IMR-90 (cell line): ENCODE data around the gene SSR2. TPM values are rescaled to one million over a fixed set of nuclear protein-coding genes. Genes with fewer than 3 reads are reported as not detected.

Experiments
- ATAC-seq: fragments of 200-7000 bp; cut with Tn5 transposase; 2 replicates; pipeline ENCODE4 v1.9.1; 2020; ENCODE audit warnings: low read depth, mild to moderate bottlenecking, moderate library complexity
- BruUV-seq: library from RNA; stranded (reverse); fragments of 400-500 nt; replicated peaks from 2 replicates; lab custom pipeline; 2021; lab: Mats Ljungman, UMichigan
- CTCF ChIA-PET: fragments of 300-600 bp; formaldehyde crosslinking; extraction: SDS; loops from one replicate; lab custom pipeline; 2021; ENCODE audit warnings: antibody characterized with exemption; lab: Yijun Ruan, JAX
- POLR2A ChIA-PET: fragments of 300-600 bp; sonication (Branson Sonifier 250); formaldehyde crosslinking; loops from one replicate; lab custom pipeline; 2022; ENCODE audit warnings: antibody characterized with exemption; ENCODE audit not compliant: unreplicated experiment; lab: Charles Lee
- DNase-seq: peaks from one replicate; pipeline ENCODE4 v3.0.0; 2013
- H2AFZ ChIP-seq: replicated peaks from 2 replicates; pipeline ENCODE3; 2013; ENCODE audit warnings: low read length, mild to moderate bottlenecking; ENCODE audit not compliant: poor library complexity
- H2AK5ac ChIP-seq: 2 replicates; pipeline ENCODE4 v1.6.1; 2013; ENCODE audit warnings: low read depth, low read length, inconsistent platforms
- H2AK9ac ChIP-seq: replicated peaks from 2 replicates; pipeline ENCODE3; 2013; ENCODE audit warnings: mild to moderate bottlenecking, low read depth, low read length, moderate library complexity; ENCODE audit not compliant: poor library complexity
- H2BK120ac ChIP-seq: 2 replicates; pipeline ENCODE4 v1.6.1; 2013; ENCODE audit warnings: low read depth, low read length, inconsistent platforms
- H2BK15ac ChIP-seq: 3 replicates; pipeline ENCODE4 v1.6.1; 2013; ENCODE audit warnings: low read depth, low read length, inconsistent platforms
- H2BK20ac ChIP-seq: 2 replicates; pipeline ENCODE4 v1.6.1; 2013; ENCODE audit warnings: low read depth, mild to moderate bottlenecking, inconsistent platforms, low read length, moderate library complexity
- H2BK5ac ChIP-seq: 2 replicates; pipeline ENCODE4 v1.6.1; 2013; ENCODE audit warnings: mild to moderate bottlenecking, low read depth, low read length, inconsistent platforms; ENCODE audit not compliant: poor library complexity, severe bottlenecking
- H3K14ac ChIP-seq: replicated peaks from 2 replicates; pipeline ENCODE4 v1.6.1; 2013; ENCODE audit warnings: low read depth, low read length, inconsistent platforms
- H3K18ac ChIP-seq: 2 replicates; pipeline ENCODE4 v1.6.1; 2013; ENCODE audit warnings: low read depth, low read length, control low read depth
- H3K23ac ChIP-seq: 2 replicates; pipeline ENCODE4 v1.6.1; 2013; ENCODE audit warnings: low read depth, low read length, inconsistent platforms
- H3K27ac ChIP-seq: 2 replicates; pipeline ENCODE4 v1.5.1; 2013; ENCODE audit warnings: mild to moderate bottlenecking, control low read depth, low read length; ENCODE audit not compliant: insufficient read depth
- H3K27me3 ChIP-seq: 2 replicates; pipeline ENCODE4 v1.6.1; 2013; ENCODE audit warnings: low read length; ENCODE audit not compliant: control insufficient read depth, insufficient read depth
- H3K36me3 ChIP-seq: 2 replicates; pipeline ENCODE4 v1.6.1; 2013; ENCODE audit warnings: low read length, mixed read lengths; ENCODE audit not compliant: control insufficient read depth, insufficient read depth
- H3K4ac ChIP-seq: 2 replicates; pipeline ENCODE4 v1.6.1; 2013; ENCODE audit warnings: low read depth, low read length, inconsistent platforms
- H3K4me1 ChIP-seq: 2 replicates; pipeline ENCODE4 v1.6.1; 2013; ENCODE audit warnings: low read length, mixed read lengths; ENCODE audit not compliant: control insufficient read depth, insufficient read depth
- H3K4me2 ChIP-seq: 2 replicates; pipeline ENCODE4 v1.6.1; 2013; ENCODE audit warnings: low read depth, mild to moderate bottlenecking, control low read depth, low read length, moderate library complexity
- H3K4me3 ChIP-seq: 2 replicates; pipeline ENCODE4 v1.5.1; 2013; ENCODE audit warnings: low read depth, mild to moderate bottlenecking, control low read depth, low read length, moderate library complexity; ENCODE audit not compliant: insufficient read depth
- H3K56ac ChIP-seq: 2 replicates; pipeline ENCODE4 v1.6.1; 2013; ENCODE audit warnings: low read length, inconsistent platforms; ENCODE audit not compliant: insufficient read depth; ENCODE audit errors: extremely low read depth
- H3K79me1 ChIP-seq, 2 experiments: 2 replicates each; pipeline ENCODE4 v1.6.1; 2013; ENCODE audit warnings: low read length in 2 of 2, inconsistent platforms in 1 of 2, low read depth in 1 of 2
- H3K9ac ChIP-seq: 2 replicates; pipeline ENCODE4 v1.6.1; 2013; ENCODE audit warnings: low read depth, low read length, control low read depth
- H3K9me1 ChIP-seq: 2 replicates; pipeline ENCODE4 v1.6.1; 2013; ENCODE audit warnings: low read length, inconsistent platforms; ENCODE audit not compliant: insufficient read depth
- H3K9me3 ChIP-seq: 2 replicates; pipeline ENCODE4 v1.6.1; 2013; ENCODE audit warnings: low read length; ENCODE audit not compliant: control insufficient read depth, insufficient read depth
- H4K20me1 ChIP-seq: 2 replicates; pipeline ENCODE4 v1.6.1; 2013; ENCODE audit warnings: low read length, inconsistent platforms; ENCODE audit not compliant: insufficient read depth
- H4K5ac ChIP-seq: 2 replicates; pipeline ENCODE4 v1.6.1; 2013; ENCODE audit warnings: mild to moderate bottlenecking, low read depth, low read length, control low read depth
- H4K8ac ChIP-seq, 2 experiments: 2 replicates each; pipeline ENCODE4 v1.6.1; 2013; ENCODE audit warnings: low read depth in 2 of 2, low read length in 2 of 2, control low read depth in 1 of 2, inconsistent platforms in 1 of 2
- H4K91ac ChIP-seq: 2 replicates; pipeline ENCODE4 v1.6.1; 2013; ENCODE audit warnings: low read depth, low read length, inconsistent platforms; ENCODE audit not compliant: insufficient read depth
- CEBPB ChIP-seq: IDR thresholded peaks from 2 replicates; pipeline ENCODE4 v1.6.1; 2012; ENCODE audit warnings: low read depth, low read length, improper control_type of control experiment
- FOS ChIP-seq: fragments of 150-350 bp; IDR thresholded peaks from 2 replicates; pipeline ENCODE4 v1.6.1; 2016; ENCODE audit warnings: low read depth, low read length
- MAZ ChIP-seq: IDR thresholded peaks from 2 replicates; pipeline ENCODE4 v1.6.1; 2012; ENCODE audit warnings: low read depth, mild to moderate bottlenecking, low read length, improper control_type of control experiment, moderate library complexity, borderline replicate concordance
- NFE2L2 ChIP-seq: fragments of 150-350 bp; IDR thresholded peaks from 2 replicates; pipeline ENCODE4 v1.6.1; 2016; ENCODE audit warnings: low read depth, mild to moderate bottlenecking, low read length
- POLR2A ChIP-seq: IDR thresholded peaks from 2 replicates; pipeline ENCODE4 v1.6.1; 2012; ENCODE audit warnings: mild to moderate bottlenecking, low read depth, low read length
- RCOR1 ChIP-seq: IDR thresholded peaks from 2 replicates; pipeline ENCODE4 v1.6.1; 2012; ENCODE audit warnings: mild to moderate bottlenecking, low read length, improper control_type of control experiment; ENCODE audit not compliant: insufficient replicate concordance
- WGBS, 2 experiments: methylation state at CpG; one replicate each; pipeline versions ENCODE4 v1.1.5 to v1.1.7; 2013; ENCODE audit warnings: missing lambda C conversion rate in 2 of 2; ENCODE audit not compliant: insufficient read length in 1 of 2; ENCODE audit errors: extremely low coverage in 2 of 2; 5-methylcytosine and 5-hydroxymethylcytosine counted together
- dilution Hi-C: fragments of 300-500 bp; cut with HindIII; formaldehyde crosslinking; loops from one replicate; pipeline ENCODE4 v1.14.3; 2018; ENCODE audit warnings: low sequenced_read_pairs; ENCODE audit not compliant: unreplicated experiment
- in situ Hi-C: fragments of 300-500 bp; cut with MboI; formaldehyde crosslinking; loops from 3 replicates; pipeline ENCODE4 v1.14.3; 2019; ENCODE audit warnings: low sequenced_read_pairs, inconsistent platforms, mixed read lengths
- intact Hi-C: fragments of 100-400 bp; cut with micrococcal nuclease; formaldehyde crosslinking; loops from 2 replicates; pipeline ENCODE4 v1.10.0; 2022
- polyA plus RNA-seq, 3 experiments: library from polyadenylated mRNA; depleted of rRNA; stranded (reverse); fragments of >200 nt; gene quantifications; 2 replicates each; pipeline ENCODE4 v1.2.3, GENCODE V29; 2012; ENCODE audit warnings: low replicate concordance in 1 of 3
- total RNA-seq: library from RNA; depleted of rRNA; stranded (reverse); fragments of >200 nt; gene quantifications from 2 replicates; pipeline ENCODE4 v1.2.3, GENCODE V29; 2012

Gene SSR2
- total and polyA plus RNA-seq, 2 of the 4 experiments (the other 2 are of a cell fraction) = 553 to 1,264 TPM

DNA sequence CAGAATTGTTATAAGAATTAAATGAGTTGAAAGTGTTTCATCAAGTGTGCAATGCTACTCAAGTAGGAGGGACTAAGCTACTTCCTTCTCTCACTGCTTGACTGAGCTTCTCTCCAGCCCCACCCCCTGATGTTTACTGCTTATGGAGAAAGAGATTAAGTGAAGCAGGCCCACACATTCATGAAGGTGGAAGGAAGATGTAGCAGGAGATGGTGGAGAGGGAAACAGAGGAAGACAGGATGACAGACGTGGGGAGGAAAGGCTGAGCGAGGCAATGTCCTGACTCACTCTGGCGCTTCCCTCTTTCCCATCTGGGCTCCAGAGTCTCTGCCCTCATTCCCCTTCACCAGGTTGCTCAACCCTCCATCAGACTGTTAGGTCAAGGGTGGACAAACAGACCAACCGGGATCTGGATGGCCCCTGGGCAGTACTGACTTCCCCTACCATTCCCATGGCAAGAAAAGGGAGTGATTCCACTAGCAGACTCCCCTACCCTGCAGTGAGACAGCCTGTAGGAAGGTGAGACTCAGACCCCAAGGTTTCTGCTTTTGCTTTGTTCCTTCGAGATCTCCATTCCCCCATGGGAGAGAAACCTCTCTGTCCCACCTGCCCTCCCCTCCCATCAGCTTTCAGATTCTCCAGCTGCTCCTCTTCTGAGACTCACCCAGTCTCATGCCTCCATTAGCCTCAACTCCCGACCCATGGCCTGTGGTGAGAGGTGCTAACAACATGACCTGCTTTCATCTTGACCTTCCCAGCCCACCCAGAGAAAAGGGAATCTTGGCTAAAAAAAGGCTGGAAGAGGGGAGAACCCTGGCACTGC, 39.3 kb downstream of the SSR2 start:
- POLR2A ChIA-PET = interaction anchor here (0.5 to 1.0 kb wide), 2 partner anchors 11 to 59 kb away, joined by 3 to 15 read pairs; no protein-coding TSS in a partner anchor
- Histone ChIP-seq H3K4me2 (peak overlapping the region; percentile 65), H3K23ac (peak overlapping the region; percentile 95), H2AK9ac (peak overlapping the region; percentile 96), H2AFZ (peak overlapping the region; percentile 46), H4K5ac (peak overlapping the region; percentile 42), H2BK120ac (peak overlapping the region; percentile 98), H3K56ac (peak overlapping the region; percentile 76), H3K27me3 (no peaks in the 10 kb centered on the region), H2BK15ac (peak overlapping the region; percentile 81), H4K8ac (peak overlapping the region; percentile 76 to 80; a peak in 3 of 4 replicates), H3K4ac (peak overlapping the region; percentile 92), H4K91ac (peak overlapping the region; percentile 91), H3K36me3 (no peaks in the 10 kb centered on the region), H2BK20ac (peak overlapping the region; percentile 76), H3K9ac (peak overlapping the region; percentile 77), H3K79me1 (peaks cover 10 to 61% of the 10 kb centered on the region in 2 experiments; a peak in 3 of 4 replicates), H2AK5ac (peak overlapping the region; percentile 73), H3K9me3 (no peaks in the 10 kb centered on the region), H3K4me3 (peak overlapping the region; percentile 6; the same call in 1 of the 2 replicates), H3K27ac (peak overlapping the region; percentile 99), H3K18ac (peak overlapping the region; percentile 58), H3K9me1 (peaks cover 26% of the 10 kb centered on the region), H3K4me1 (peaks cover 43% of the 10 kb centered on the region), H2BK5ac (peak overlapping the region; percentile 93), H3K14ac (peak overlapping the region; percentile 75), H4K20me1 (peaks cover 12% of the 10 kb centered on the region)
- ATAC-seq (peak; percentile 15), DNase-seq (peak; percentile 89)
- dilution Hi-C loops (no loop called here), intact Hi-C loops (no loop called here), in situ Hi-C loops (no loop called here)
- CTCF ChIA-PET = interaction anchor here (0.6 to 1.0 kb wide), 3 partner anchors 8 to 80 kb away, joined by 3 to 5 read pairs (median 3); no protein-coding TSS in a partner anchor
- BruUV-seq = no TSS peak
- TF ChIP-seq RCOR1 = peak; percentile 64
- peak; percentile 96 for TF ChIP-seq CEBPB
- TF ChIP-seq NFE2L2 = no peak
- peak; percentile 66; the same call in 1 of the 2 replicates for TF ChIP-seq FOS
- no peak; the same call in 1 of the 2 replicates for TF ChIP-seq MAZ
- peak; percentile 59; the same call in 1 of the 2 replicates for TF ChIP-seq POLR2A
- 40% methylated on average over 1 of the region's 6 CpGs; no CpG with 5 or more reads in 1 of the 2 experiments for WGBS, 2 experiments
